OCI-LY7 (cell line): ENCODE data around the gene MTAP. TPM values are rescaled to one million over a fixed set of nuclear protein-coding genes. Genes with fewer than 3 reads are reported as not detected.

ENCODE experiments used
- BruUV-seq: library from RNA; stranded (reverse); fragments of 400-500 nt; replicated peaks from 2 replicates; lab custom pipeline; 2021; lab: Mats Ljungman, UMichigan
- CTCF ChIA-PET: fragments of 300-600 bp; sonication (Branson Sonifier 250); formaldehyde crosslinking; loops from one replicate; lab custom pipeline; 2022; ENCODE audit warnings: antibody characterized with exemption; ENCODE audit not compliant: unreplicated experiment; lab: Charles Lee
- POLR2A ChIA-PET: fragments of 300-600 bp; sonication (Branson Sonifier 250); formaldehyde crosslinking; loops from one replicate; lab custom pipeline; 2022; ENCODE audit warnings: antibody characterized with exemption; lab: Charles Lee
- DNase-seq: peaks from one replicate; pipeline ENCODE4 v3.0.0-alpha.2; 2015; ENCODE audit warnings: low spot score
- H2AFZ ChIP-seq: fragments of 200-600 bp; sonication (generic), shearing (Covaris generic); 2 replicates; pipeline ENCODE4 v1.6.1; 2014; ENCODE audit warnings: mild to moderate bottlenecking, antibody characterized with exemption, low read length, moderate library complexity
- H3K27ac ChIP-seq: fragments of 200-600 bp; sonication (generic); 2 replicates; pipeline ENCODE4 v1.5.1; 2014; ENCODE audit warnings: mixed run types, low read depth, mild to moderate bottlenecking, moderate library complexity, low read length, inconsistent platforms; ENCODE audit not compliant: poor library complexity, severe bottlenecking
- H3K36me3 ChIP-seq: fragments of 200-600 bp; sonication (generic); 2 replicates; pipeline ENCODE4 v1.6.1; 2014; ENCODE audit warnings: mild to moderate bottlenecking, antibody characterized with exemption, low read length, moderate library complexity, mixed read lengths; ENCODE audit not compliant: insufficient read depth
- H3K4me1 ChIP-seq: fragments of 200-600 bp; sonication (generic); 2 replicates; pipeline ENCODE4 v1.5.1; 2014; ENCODE audit warnings: mild to moderate bottlenecking, low read length; ENCODE audit not compliant: insufficient read depth, poor library complexity, severe bottlenecking
- H3K4me2 ChIP-seq: fragments of 200-600 bp; sonication (generic); 2 replicates; pipeline ENCODE4 v1.6.1; 2014; ENCODE audit warnings: mild to moderate bottlenecking, low read length
- H3K4me3 ChIP-seq: fragments of 200-600 bp; sonication (generic); 2 replicates; pipeline ENCODE4 v1.5.1; 2014; ENCODE audit warnings: mild to moderate bottlenecking, low read depth, low read length; ENCODE audit not compliant: poor library complexity, severe bottlenecking
- H3K79me2 ChIP-seq: fragments of 200-600 bp; sonication (generic); 2 replicates; pipeline ENCODE4 v1.6.1; 2016; ENCODE audit warnings: low read depth, mild to moderate bottlenecking, low read length, moderate library complexity, mixed read lengths; ENCODE audit not compliant: insufficient read depth
- H3K9me2 ChIP-seq: fragments of 200-600 bp; sonication (generic); 2 replicates; pipeline ENCODE4 v1.6.1; 2016; ENCODE audit warnings: mild to moderate bottlenecking, low read length, mixed read lengths; ENCODE audit not compliant: insufficient read depth
- H3K9me3 ChIP-seq: fragments of 200-600 bp; sonication (generic); 2 replicates; pipeline ENCODE4 v1.6.1; 2014; ENCODE audit warnings: mild to moderate bottlenecking, mixed run types, low read length, mixed read lengths
- H4K20me1 ChIP-seq: fragments of 200-600 bp; sonication (generic); 2 replicates; pipeline ENCODE4 v1.6.1; 2014; ENCODE audit warnings: mild to moderate bottlenecking, antibody characterized with exemption, low read length, moderate library complexity, mixed read lengths; ENCODE audit not compliant: insufficient read depth
- EZH2phosphoT487 ChIP-seq: fragments of 200-600 bp; sonication (generic); IDR thresholded peaks from 2 replicates; pipeline ENCODE4 v1.6.1; 2018; ENCODE audit warnings: low read depth, borderline replicate concordance, mild to moderate bottlenecking, mixed run types, antibody characterized with exemption, low read length, moderate library complexity, mixed read lengths
- intact Hi-C: fragments of 100-400 bp; cut with micrococcal nuclease; formaldehyde crosslinking; loops from one replicate; pipeline ENCODE4 v1.10.0; 2022; ENCODE audit not compliant: unreplicated experiment
- total RNA-seq, 2 experiments: library from RNA; depleted of rRNA in 1 of 2; stranded (reverse); fragments of >200 nt in 1 of 2; shearing (Covaris generic) in 1 of 2; gene quantifications; 2 replicates each; pipeline ENCODE4 v1.2.3, GENCODE V29; 2014 to 2022
- TF ChIP-seq, protein P1 (sequence below): fragments of 200-600 bp; sonication (generic); conservative IDR thresholded peaks from 2 replicates; pipeline ENCODE4 v1.5.1; 2014; ENCODE audit warnings: mild to moderate bottlenecking, antibody characterized with exemption, low read length, moderate library complexity, mixed read lengths

Gene MTAP
- total RNA-seq, 2 experiments from 2014 or later: 41.6 to 101 TPM

DNA sequence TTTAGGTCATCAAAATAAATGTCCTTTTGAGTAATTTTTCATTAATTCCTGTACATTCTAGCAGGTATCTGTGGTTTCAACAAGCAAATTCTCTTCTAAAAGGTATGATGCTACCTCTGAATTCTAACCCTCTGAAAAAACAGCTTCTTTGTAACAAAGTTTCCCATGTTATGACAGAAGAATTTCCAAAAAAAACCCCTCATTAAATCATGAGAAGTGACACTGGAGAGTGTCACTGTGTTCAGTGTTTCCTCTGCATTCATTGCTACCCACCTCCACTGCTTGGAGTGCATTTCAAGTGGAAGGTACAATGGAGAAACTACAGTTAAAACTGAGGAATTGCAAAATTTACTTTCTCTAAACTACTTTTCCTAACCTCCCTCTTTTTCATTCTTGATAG lies 181.7 kb downstream of the MTAP start:
- intact Hi-C loops: no loop called here
- CTCF ChIA-PET: no interaction called here
- no TSS peak for BruUV-seq

DNA sequence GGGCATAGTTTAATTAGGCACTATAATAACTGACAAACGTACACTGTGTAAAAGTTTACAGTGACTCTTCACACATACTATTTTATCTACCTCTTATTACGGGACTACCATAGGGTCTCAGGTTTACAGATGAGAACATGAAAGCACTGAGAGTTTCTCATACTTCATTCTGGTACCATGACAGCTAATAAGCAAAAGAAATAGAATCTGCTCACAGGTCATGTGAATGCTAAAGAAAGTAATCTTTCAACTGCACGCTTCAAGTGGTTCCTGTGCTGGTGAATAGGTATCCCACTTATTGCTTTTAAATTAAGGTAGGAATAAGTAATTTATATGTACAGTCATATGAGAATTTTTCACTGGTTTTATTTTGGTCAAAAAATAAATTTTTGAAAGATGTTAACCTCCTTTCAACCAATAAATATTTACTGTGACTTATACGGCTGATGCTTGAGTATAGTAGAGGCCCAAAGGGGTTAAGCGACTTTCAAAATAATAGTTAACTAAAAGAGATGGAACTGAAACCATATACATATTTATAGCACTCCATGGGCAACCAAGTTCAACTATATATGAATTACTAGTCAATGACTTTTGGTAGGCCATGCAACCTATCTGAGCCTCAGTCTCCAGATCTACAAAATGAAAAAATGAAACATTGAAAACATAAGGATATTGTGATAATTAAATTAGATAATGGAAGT lies 183.7 kb downstream of the MTAP start:
- TF ChIP-seq, protein P1, sequence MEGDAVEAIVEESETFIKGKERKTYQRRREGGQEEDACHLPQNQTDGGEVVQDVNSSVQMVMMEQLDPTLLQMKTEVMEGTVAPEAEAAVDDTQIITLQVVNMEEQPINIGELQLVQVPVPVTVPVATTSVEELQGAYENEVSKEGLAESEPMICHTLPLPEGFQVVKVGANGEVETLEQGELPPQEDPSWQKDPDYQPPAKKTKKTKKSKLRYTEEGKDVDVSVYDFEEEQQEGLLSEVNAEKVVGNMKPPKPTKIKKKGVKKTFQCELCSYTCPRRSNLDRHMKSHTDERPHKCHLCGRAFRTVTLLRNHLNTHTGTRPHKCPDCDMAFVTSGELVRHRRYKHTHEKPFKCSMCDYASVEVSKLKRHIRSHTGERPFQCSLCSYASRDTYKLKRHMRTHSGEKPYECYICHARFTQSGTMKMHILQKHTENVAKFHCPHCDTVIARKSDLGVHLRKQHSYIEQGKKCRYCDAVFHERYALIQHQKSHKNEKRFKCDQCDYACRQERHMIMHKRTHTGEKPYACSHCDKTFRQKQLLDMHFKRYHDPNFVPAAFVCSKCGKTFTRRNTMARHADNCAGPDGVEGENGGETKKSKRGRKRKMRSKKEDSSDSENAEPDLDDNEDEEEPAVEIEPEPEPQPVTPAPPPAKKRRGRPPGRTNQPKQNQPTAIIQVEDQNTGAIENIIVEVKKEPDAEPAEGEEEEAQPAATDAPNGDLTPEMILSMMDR: no peak
- no peak for TF ChIP-seq EZH2phosphoT487
- Histone ChIP-seq H3K79me2 (peaks cover 100% of the 10 kb centered on the region), H3K9me3 (no peaks in the 10 kb centered on the region), H3K27ac (no peak overlapping the region), H3K4me1 (peaks cover 48% of the 10 kb centered on the region), H4K20me1 (peaks cover 25% of the 10 kb centered on the region; the same call in 1 of the 2 replicates), H3K4me2 (peak overlapping the region; percentile 65), H2AFZ (no peak overlapping the region), H3K36me3 (peaks cover 60% of the 10 kb centered on the region), H3K4me3 (no peak overlapping the region), H3K9me2 (no peaks in the 10 kb centered on the region)
- ChIA-PET CTCF (no interaction called here), POLR2A (interaction anchor here (0.6 to 1.5 kb wide), 10 partner anchors 10 to 301 kb away, joined by 3 to 9 read pairs (median 4); no protein-coding TSS in a partner anchor)
- BruUV-seq: no TSS peak
- no peak for DNase-seq
- intact Hi-C loops: no loop called here

More for the DNA sequence above, 181.7 kb downstream of the MTAP start:
- no peaks in the 10 kb centered on the region for H3K9me3 ChIP-seq
- POLR2A ChIA-PET: interaction anchor here (1.2 to 4.9 kb wide), 4 partner anchors 7 to 142 kb away, joined by 3 to 24 read pairs (median 4); partner anchors contain the start of genes CDKN2A and CDKN2B-AS1
- no peak overlapping the region for H3K27ac ChIP-seq
- H3K4me3 ChIP-seq: no peak overlapping the region
- no peak for TF ChIP-seq EZH2phosphoT487
- TF ChIP-seq, protein P1: no peak
- DNase-seq: no peak
- H2AFZ ChIP-seq: no peak overlapping the region
- H4K20me1 ChIP-seq: peaks cover 22% of the 10 kb centered on the region; the same call in 1 of the 2 replicates
- H3K4me2 ChIP-seq: no peak overlapping the region
- no peaks in the 10 kb centered on the region for H3K9me2 ChIP-seq
- H3K79me2 ChIP-seq: peaks cover 96% of the 10 kb centered on the region
- peaks cover 42% of the 10 kb centered on the region for H3K4me1 ChIP-seq
- H3K36me3 ChIP-seq: peaks cover 48% of the 10 kb centered on the region

Other genes starting within 250 kb of the MTAP start
- 216 TPM in 2 replicates for gene CDKN2A, start 191.8 kb downstream of the MTAP start, total RNA-seq (2014; rRNA removed; shearing (Covaris generic))
- gene CDKN2A, start 191.8 kb downstream of the MTAP start, total RNA-seq (2022): 145 and 148 TPM in 2 replicates
- gene CDKN2B-AS1, start 192.2 kb downstream of the MTAP start, total RNA-seq (2014; rRNA removed; shearing (Covaris generic)): 20.2 and 24.3 TPM in 2 replicates
- 19.4 and 20.4 TPM in 2 replicates for gene CDKN2B-AS1, start 192.2 kb downstream of the MTAP start, total RNA-seq (2022)
- gene CDKN2B, start 206.7 kb downstream of the MTAP start, total RNA-seq (2014; rRNA removed; shearing (Covaris generic)): 2.0 TPM in 2 replicates
- gene CDKN2B, start 206.7 kb downstream of the MTAP start, total RNA-seq (2022): 3.7 and 4.7 TPM in 2 replicates